ENCODE measurements around the gene TAL1.

GRCh38 chr1:47194311-47194710 is 37.7 kb downstream of the TAL1 start:
- TF ChIP-seq ZBTB4 (CRISPR knock-in tag; IDR thresholded peaks at IDR 0.05) (no peak), SMC3 (IDR thresholded peaks at IDR 0.05; ENCODE audit: borderline replicate concordance, low read length) (no peak), POLR2A (IDR thresholded peaks at IDR 0.05; ENCODE audit: low read depth, low read length) (no peak), TARDBP (IDR thresholded peaks at IDR 0.05; ENCODE audit: borderline replicate concordance) (no peak), REST (IDR thresholded peaks at IDR 0.05; ENCODE audit: low read depth, low read length) (no peak), POLR2AphosphoS5 (IDR thresholded peaks at IDR 0.05; ENCODE audit: low read length) (no peak), ZZZ3 (IDR thresholded peaks at IDR 0.05; ENCODE audit: control insufficient read depth, insufficient read length, low read depth) (no peak), GABPA (IDR thresholded peaks at IDR 0.05; ENCODE audit: low read depth) (no peak), ESRRA (IDR thresholded peaks at IDR 0.05; ENCODE audit: low read length) (no peak), ETV6 (conservative IDR thresholded peaks at IDR 0.05 in 1 of 2, IDR thresholded peaks at IDR 0.05 in 1 of 2; ENCODE audit: borderline replicate concordance in 1 of 2, low read depth in 1 of 2) (no peak), NFYB (IDR thresholded peaks at IDR 0.05; ENCODE audit: insufficient read depth, low read depth, low read length) (no peak), PKNOX1 (IDR thresholded peaks at IDR 0.05) (no peak)
- TF ChIP-seq, protein P1, sequence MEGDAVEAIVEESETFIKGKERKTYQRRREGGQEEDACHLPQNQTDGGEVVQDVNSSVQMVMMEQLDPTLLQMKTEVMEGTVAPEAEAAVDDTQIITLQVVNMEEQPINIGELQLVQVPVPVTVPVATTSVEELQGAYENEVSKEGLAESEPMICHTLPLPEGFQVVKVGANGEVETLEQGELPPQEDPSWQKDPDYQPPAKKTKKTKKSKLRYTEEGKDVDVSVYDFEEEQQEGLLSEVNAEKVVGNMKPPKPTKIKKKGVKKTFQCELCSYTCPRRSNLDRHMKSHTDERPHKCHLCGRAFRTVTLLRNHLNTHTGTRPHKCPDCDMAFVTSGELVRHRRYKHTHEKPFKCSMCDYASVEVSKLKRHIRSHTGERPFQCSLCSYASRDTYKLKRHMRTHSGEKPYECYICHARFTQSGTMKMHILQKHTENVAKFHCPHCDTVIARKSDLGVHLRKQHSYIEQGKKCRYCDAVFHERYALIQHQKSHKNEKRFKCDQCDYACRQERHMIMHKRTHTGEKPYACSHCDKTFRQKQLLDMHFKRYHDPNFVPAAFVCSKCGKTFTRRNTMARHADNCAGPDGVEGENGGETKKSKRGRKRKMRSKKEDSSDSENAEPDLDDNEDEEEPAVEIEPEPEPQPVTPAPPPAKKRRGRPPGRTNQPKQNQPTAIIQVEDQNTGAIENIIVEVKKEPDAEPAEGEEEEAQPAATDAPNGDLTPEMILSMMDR (IDR thresholded peaks at IDR 0.05 in 2 of 3, conservative IDR thresholded peaks at IDR 0.05 in 1 of 3; ENCODE audit: control insufficient read depth in 2 of 3, extremely low read depth in 1 of 3, insufficient read depth in 1 of 3, low read depth in 3 of 3, low read length in 3 of 3), result no peak

Measured in GM12878 (cell line).